HL-60 (cell line): Measurements from ENCODE around the gene NOTCH4.

Experiments used
- POLR2AphosphoS5 ChIP-seq: IDR thresholded peaks from 2 replicates; pipeline ENCODE4 v1.6.1; 2012; ENCODE audit warnings: low read depth
- SPI1 ChIP-seq: IDR thresholded peaks from 2 replicates; pipeline ENCODE4 v1.6.1; 2012; ENCODE audit warnings: low read depth, mild to moderate bottlenecking, borderline replicate concordance
- TF ChIP-seq, protein P1 (sequence below): IDR thresholded peaks from one replicate; pipeline ENCODE4 v1.5.1; 2011; ENCODE audit warnings: low read length, control low read depth, inconsistent platforms; ENCODE audit not compliant: insufficient read depth
- TF ChIP-seq, protein P2 (sequence below): IDR thresholded peaks from 2 replicates; pipeline ENCODE4 v1.6.1; 2012; ENCODE audit warnings: low read depth; ENCODE audit not compliant: insufficient replicate concordance

- TF ChIP-seq, protein P1, sequence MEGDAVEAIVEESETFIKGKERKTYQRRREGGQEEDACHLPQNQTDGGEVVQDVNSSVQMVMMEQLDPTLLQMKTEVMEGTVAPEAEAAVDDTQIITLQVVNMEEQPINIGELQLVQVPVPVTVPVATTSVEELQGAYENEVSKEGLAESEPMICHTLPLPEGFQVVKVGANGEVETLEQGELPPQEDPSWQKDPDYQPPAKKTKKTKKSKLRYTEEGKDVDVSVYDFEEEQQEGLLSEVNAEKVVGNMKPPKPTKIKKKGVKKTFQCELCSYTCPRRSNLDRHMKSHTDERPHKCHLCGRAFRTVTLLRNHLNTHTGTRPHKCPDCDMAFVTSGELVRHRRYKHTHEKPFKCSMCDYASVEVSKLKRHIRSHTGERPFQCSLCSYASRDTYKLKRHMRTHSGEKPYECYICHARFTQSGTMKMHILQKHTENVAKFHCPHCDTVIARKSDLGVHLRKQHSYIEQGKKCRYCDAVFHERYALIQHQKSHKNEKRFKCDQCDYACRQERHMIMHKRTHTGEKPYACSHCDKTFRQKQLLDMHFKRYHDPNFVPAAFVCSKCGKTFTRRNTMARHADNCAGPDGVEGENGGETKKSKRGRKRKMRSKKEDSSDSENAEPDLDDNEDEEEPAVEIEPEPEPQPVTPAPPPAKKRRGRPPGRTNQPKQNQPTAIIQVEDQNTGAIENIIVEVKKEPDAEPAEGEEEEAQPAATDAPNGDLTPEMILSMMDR, result peak; percentile 77
- TF ChIP-seq POLR2AphosphoS5 (no peak), SPI1 (peak; percentile 4; the same call in 1 of the 2 replicates)
- TF ChIP-seq, protein P2, sequence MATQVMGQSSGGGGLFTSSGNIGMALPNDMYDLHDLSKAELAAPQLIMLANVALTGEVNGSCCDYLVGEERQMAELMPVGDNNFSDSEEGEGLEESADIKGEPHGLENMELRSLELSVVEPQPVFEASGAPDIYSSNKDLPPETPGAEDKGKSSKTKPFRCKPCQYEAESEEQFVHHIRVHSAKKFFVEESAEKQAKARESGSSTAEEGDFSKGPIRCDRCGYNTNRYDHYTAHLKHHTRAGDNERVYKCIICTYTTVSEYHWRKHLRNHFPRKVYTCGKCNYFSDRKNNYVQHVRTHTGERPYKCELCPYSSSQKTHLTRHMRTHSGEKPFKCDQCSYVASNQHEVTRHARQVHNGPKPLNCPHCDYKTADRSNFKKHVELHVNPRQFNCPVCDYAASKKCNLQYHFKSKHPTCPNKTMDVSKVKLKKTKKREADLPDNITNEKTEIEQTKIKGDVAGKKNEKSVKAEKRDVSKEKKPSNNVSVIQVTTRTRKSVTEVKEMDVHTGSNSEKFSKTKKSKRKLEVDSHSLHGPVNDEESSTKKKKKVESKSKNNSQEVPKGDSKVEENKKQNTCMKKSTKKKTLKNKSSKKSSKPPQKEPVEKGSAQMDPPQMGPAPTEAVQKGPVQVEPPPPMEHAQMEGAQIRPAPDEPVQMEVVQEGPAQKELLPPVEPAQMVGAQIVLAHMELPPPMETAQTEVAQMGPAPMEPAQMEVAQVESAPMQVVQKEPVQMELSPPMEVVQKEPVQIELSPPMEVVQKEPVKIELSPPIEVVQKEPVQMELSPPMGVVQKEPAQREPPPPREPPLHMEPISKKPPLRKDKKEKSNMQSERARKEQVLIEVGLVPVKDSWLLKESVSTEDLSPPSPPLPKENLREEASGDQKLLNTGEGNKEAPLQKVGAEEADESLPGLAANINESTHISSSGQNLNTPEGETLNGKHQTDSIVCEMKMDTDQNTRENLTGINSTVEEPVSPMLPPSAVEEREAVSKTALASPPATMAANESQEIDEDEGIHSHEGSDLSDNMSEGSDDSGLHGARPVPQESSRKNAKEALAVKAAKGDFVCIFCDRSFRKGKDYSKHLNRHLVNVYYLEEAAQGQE, result no peak
These were observed 21.1 kb upstream of the NOTCH4 start for GRCh38 chr6:32244946-32245398.
